ENCODE measurements around the gene WDR74. TPM values are rescaled to one million over a fixed set of nuclear protein-coding genes. Genes with fewer than 3 reads are reported as not detected.

WDR74 gene
- total RNA-seq, 2 experiments from 2014 or later: 53.8 to 60.4 TPM

- no peaks in the 10 kb centered on the region for H3K27me3 Mint-ChIP-seq
- peak overlapping the region; percentile 99 for H3K27ac Mint-ChIP-seq
- H3K36me3 Mint-ChIP-seq (ENCODE audit: low read depth): peaks cover 44% of the 10 kb centered on the region
- DNase-seq: peak; percentile 26
- peaks cover 69% of the 10 kb centered on the region for H3K4me1 Mint-ChIP-seq
- POLR2A ChIA-PET: interaction anchor here (0.6 to 5.1 kb wide), 6 partner anchors 9 to 283 kb away, joined by 3 to 58 read pairs (median 5); partner anchors contain the start of genes C11orf98, EEF1G, SLC3A2 and WDR74
- H3K4me3 Mint-ChIP-seq: peak overlapping the region; percentile 95
- no peaks in the 10 kb centered on the region for H3K9me3 Mint-ChIP-seq
- CTCF ChIA-PET: interaction anchor here (0.6 to 3.6 kb wide), 11 partner anchors 8 to 431 kb away, joined by 3 to 34 read pairs (median 4); partner anchors contain the start of genes SLC3A2, TAF6L, TMEM179B and ZBTB3
These were observed 17.0 kb upstream of the WDR74 start for GRCh38 chr11:62856333-62856895.

GRCh38 chr11:62855571-62856332 lies 16.4 kb upstream of the WDR74 start:
- peak; percentile 98 for DNase-seq
- Mint-ChIP-seq H3K9me3 (no peaks in the 10 kb centered on the region), H3K36me3 (ENCODE audit: low read depth) (peaks cover 44% of the 10 kb centered on the region), H3K4me1 (peaks cover 65% of the 10 kb centered on the region), H3K27ac (peak overlapping the region; percentile 99), H3K4me3 (peak overlapping the region; percentile 95), H3K27me3 (no peaks in the 10 kb centered on the region)
- ChIA-PET CTCF (interaction anchor here (0.6 to 3.6 kb wide), 13 partner anchors 8 to 431 kb away, joined by 3 to 34 read pairs (median 4); partner anchors contain the start of genes SLC3A2, TAF6L, TMEM179B and ZBTB3), POLR2A (interaction anchor here (0.6 to 5.1 kb wide), 9 partner anchors 9 to 282 kb away, joined by 3 to 58 read pairs (median 4); partner anchors contain the start of genes C11orf98, EEF1G, SLC3A2 and WDR74)

- ChIA-PET POLR2A (interaction anchor here (0.6 to 5.1 kb wide), 7 partner anchors 15 to 281 kb away, joined by 3 to 58 read pairs (median 4); partner anchors contain the start of genes C11orf98, EEF1G, SLC3A2 and WDR74), CTCF (interaction anchor here (0.6 to 3.6 kb wide), 12 partner anchors 9 to 190 kb away, joined by 3 to 34 read pairs (median 4); partner anchors contain the start of genes C11orf98, CSKMT, SLC3A2 and TEX54)
- Mint-ChIP-seq H3K9me3 (no peaks in the 10 kb centered on the region), H3K27ac (peak overlapping the region; percentile 99), H3K36me3 (ENCODE audit: low read depth) (peaks cover 44% of the 10 kb centered on the region), H3K4me3 (peak overlapping the region; percentile 95), H3K4me1 (peaks cover 63% of the 10 kb centered on the region), H3K27me3 (no peaks in the 10 kb centered on the region)
- DNase-seq: no peak
These were observed 15.6 kb upstream of the WDR74 start for GRCh38 chr11:62854825-62855570.

- POLR2A ChIA-PET: interaction anchor here (0.6 to 5.1 kb wide), 6 partner anchors 14 to 255 kb away, joined by 3 to 58 read pairs (median 3); partner anchors contain the start of genes LBHD1, SLC3A2, UQCC3 and WDR74
- H3K36me3 Mint-ChIP-seq (ENCODE audit: low read depth): peaks cover 44% of the 10 kb centered on the region
- CTCF ChIA-PET: interaction anchor here (0.6 to 3.6 kb wide), 13 partner anchors 13 to 280 kb away, joined by 3 to 34 read pairs (median 3); partner anchors contain the start of genes C11orf98, CSKMT, SLC3A2 and TAF6L
These were observed 14.8 kb upstream of the WDR74 start for GRCh38 chr11:62854013-62854824.

GRCh38 chr11:62853279-62853965 lies 14.0 kb upstream of the WDR74 start:
- Mint-ChIP-seq H3K4me1 (peaks cover 54% of the 10 kb centered on the region), H3K27me3 (no peaks in the 10 kb centered on the region), H3K36me3 (ENCODE audit: low read depth) (peaks cover 46% of the 10 kb centered on the region), H3K9me3 (no peaks in the 10 kb centered on the region), H3K4me3 (peak overlapping the region; percentile 95), H3K27ac (peak overlapping the region; percentile 99)
- DNase-seq: peak; percentile 40
- ChIA-PET POLR2A (interaction anchor here (0.7 to 5.1 kb wide), 4 partner anchors 13 to 184 kb away, joined by 3 to 58 read pairs (median 3); partner anchors contain the start of genes LBHD1, UQCC3 and WDR74), CTCF (interaction anchor here (0.6 to 3.6 kb wide), 10 partner anchors 13 to 1338 kb away, joined by 3 to 34 read pairs (median 3); partner anchors contain the start of genes C11orf98, CSKMT, SLC3A2 and TAF6L)

More at GRCh38 chr11:62854013-62854824, 14.8 kb upstream of the WDR74 start:
- no peak for DNase-seq
- Mint-ChIP-seq H3K27me3 (no peaks in the 10 kb centered on the region), H3K4me1 (peaks cover 58% of the 10 kb centered on the region), H3K4me3 (peak overlapping the region; percentile 95), H3K27ac (peak overlapping the region; percentile 99), H3K9me3 (no peaks in the 10 kb centered on the region)

GRCh38 chr11:62852523-62853188 lies 13.3 kb upstream of the WDR74 start:
- no peak for DNase-seq
- H3K36me3 Mint-ChIP-seq (ENCODE audit: low read depth): peaks cover 45% of the 10 kb centered on the region
- peak overlapping the region; percentile 99 for H3K27ac Mint-ChIP-seq
- CTCF ChIA-PET: interaction anchor here (0.8 to 0.9 kb wide), 3 partner anchors 11 to 66 kb away, joined by 3 read pairs; no protein-coding TSS in a partner anchor
- H3K9me3 Mint-ChIP-seq: no peaks in the 10 kb centered on the region
- peak overlapping the region; percentile 95 for H3K4me3 Mint-ChIP-seq
- H3K27me3 Mint-ChIP-seq: no peaks in the 10 kb centered on the region
- peaks cover 47% of the 10 kb centered on the region for H3K4me1 Mint-ChIP-seq
- POLR2A ChIA-PET: interaction anchor here (0.5 to 1.6 kb wide), 4 partner anchors 11 to 181 kb away, joined by 3 to 7 read pairs (median 4); partner anchors contain the start of genes LBHD1 and UQCC3

- peaks cover 44% of the 10 kb centered on the region for H3K36me3 Mint-ChIP-seq (ENCODE audit: low read depth)
- H3K9me3 Mint-ChIP-seq: no peaks in the 10 kb centered on the region
- peaks cover 41% of the 10 kb centered on the region for H3K4me1 Mint-ChIP-seq
- H3K4me3 Mint-ChIP-seq: peak overlapping the region; percentile 22
- ChIA-PET POLR2A (interaction anchor here (0.6 to 1.0 kb wide), 3 partner anchors 11 to 75 kb away, joined by 5 to 13 read pairs (median 7); no protein-coding TSS in a partner anchor), CTCF (interaction anchor here (0.8 to 0.9 kb wide), 3 partner anchors 11 to 65 kb away, joined by 3 read pairs; no protein-coding TSS in a partner anchor)
- H3K27me3 Mint-ChIP-seq: no peaks in the 10 kb centered on the region
- DNase-seq: no peak
- H3K27ac Mint-ChIP-seq: peak overlapping the region; percentile 81
These were observed 12.6 kb upstream of the WDR74 start for GRCh38 chr11:62851807-62852522.

GRCh38 chr11:62850911-62851806 lies 11.8 kb upstream of the WDR74 start:
- ChIA-PET POLR2A (interaction anchor here (0.6 to 2.1 kb wide), 3 partner anchors 10 to 34 kb away, joined by 7 to 19 read pairs (median 13); no protein-coding TSS in a partner anchor), CTCF (interaction anchor here (0.6 to 1.2 kb wide), 7 partner anchors 10 to 140 kb away, joined by 3 to 5 read pairs (median 3); partner anchors contain the start of gene SLC3A2)
- no peaks in the 10 kb centered on the region for H3K27me3 Mint-ChIP-seq
- peaks cover 38% of the 10 kb centered on the region for H3K4me1 Mint-ChIP-seq
- no peak for DNase-seq
- peak overlapping the region; percentile 81 for H3K27ac Mint-ChIP-seq
- no peak overlapping the region for H3K4me3 Mint-ChIP-seq
- no peaks in the 10 kb centered on the region for H3K9me3 Mint-ChIP-seq
- peaks cover 44% of the 10 kb centered on the region for H3K36me3 Mint-ChIP-seq (ENCODE audit: low read depth)

GRCh38 chr11:62847767-62848314 lies 8.5 kb upstream of the WDR74 start:
- Mint-ChIP-seq H3K27ac (no peak overlapping the region), H3K36me3 (ENCODE audit: low read depth) (peaks cover 18% of the 10 kb centered on the region), H3K4me1 (peaks cover 20% of the 10 kb centered on the region), H3K4me3 (no peak overlapping the region), H3K9me3 (no peaks in the 10 kb centered on the region), H3K27me3 (no peaks in the 10 kb centered on the region)
- ChIA-PET CTCF (interaction anchor here (1.2 to 1.3 kb wide), 2 partner anchors 44 to 61 kb away, joined by 3 to 4 read pairs; no protein-coding TSS in a partner anchor), POLR2A (interaction anchor here (0.6 kb wide), 1 partner anchor 33 kb away, joined by 4 read pairs; no protein-coding TSS in a partner anchor)
- no peak for DNase-seq
